T-helper 2 cell treated with Interferon-gamma antibody and Interleukin-4, amounts not matched to agents 5 μg/mL and 100 μg/mL, for 36 hours (primary cell): ENCODE data around the gene ZNF516.
A peak's percentile ranks its signal among the peaks of the same experiment; 100 is the strongest.

Experiments used
- DNase-seq: peaks from one replicate; pipeline ENCODE4 v3.0.0; 2021; ENCODE audit warnings: low spot score
- H3K27ac Mint-ChIP-seq: one replicate; pipeline ENCODE4 v1.8.0; 2021; ENCODE audit warnings: mild to moderate bottlenecking, mixed read lengths
- H3K27me3 Mint-ChIP-seq: one replicate; pipeline ENCODE4 v1.8.0; 2021; ENCODE audit warnings: low read depth, mixed read lengths
- H3K36me3 Mint-ChIP-seq: one replicate; pipeline ENCODE4 v1.8.0; 2021; ENCODE audit warnings: low read depth, mixed read lengths
- H3K4me1 Mint-ChIP-seq: one replicate; pipeline ENCODE4 v1.8.0; 2021; ENCODE audit warnings: low read depth, mixed read lengths
- H3K4me3 Mint-ChIP-seq: one replicate; pipeline ENCODE4 v1.8.0; 2022; ENCODE audit warnings: mild to moderate bottlenecking, moderate library complexity, mixed read lengths
- H3K9me3 Mint-ChIP-seq: one replicate; pipeline ENCODE4 v1.8.0; 2021; ENCODE audit warnings: mixed read lengths

ZNF516 gene

GRCh38 chr18:76499637-76500340 lies 4.7 kb upstream of the ZNF516 start:
- Mint-ChIP-seq H3K36me3 (no peaks in the 10 kb centered on the region), H3K4me1 (peaks cover 8% of the 10 kb centered on the region), H3K9me3 (no peaks in the 10 kb centered on the region), H3K4me3 (no peak overlapping the region), H3K27me3 (peaks cover 51% of the 10 kb centered on the region), H3K27ac (no peak overlapping the region)
- no peak for DNase-seq

GRCh38 chr18:76499021-76499420 lies 4.0 kb upstream of the ZNF516 start:
- no peak for DNase-seq
- H3K27me3 Mint-ChIP-seq, result peaks cover 55% of the 10 kb centered on the region

GRCh38 chr18:76498064-76498463 lies 3.0 kb upstream of the ZNF516 start:
- Mint-ChIP-seq H3K9me3 (no peaks in the 10 kb centered on the region), H3K4me3 (no peak overlapping the region), H3K27ac (no peak overlapping the region), H3K36me3 (no peaks in the 10 kb centered on the region), H3K4me1 (peaks cover 20% of the 10 kb centered on the region), H3K27me3 (peaks cover 61% of the 10 kb centered on the region)
- no peak for DNase-seq

More at GRCh38 chr18:76499021-76499420, 4.0 kb upstream of the ZNF516 start:
- Mint-ChIP-seq H3K36me3 (no peaks in the 10 kb centered on the region), H3K9me3 (no peaks in the 10 kb centered on the region), H3K27ac (no peak overlapping the region), H3K4me1 (peaks cover 12% of the 10 kb centered on the region), H3K4me3 (no peak overlapping the region)

GRCh38 chr18:76497021-76497420 lies 2.0 kb upstream of the ZNF516 start:
- Mint-ChIP-seq H3K27me3 (peaks cover 68% of the 10 kb centered on the region), H3K4me3 (peak overlapping the region; percentile 3), H3K4me1 (peaks cover 25% of the 10 kb centered on the region), H3K9me3 (no peaks in the 10 kb centered on the region), H3K36me3 (peaks cover 2% of the 10 kb centered on the region), H3K27ac (no peak overlapping the region)
- no peak for DNase-seq

- H3K4me3 Mint-ChIP-seq, result peak overlapping the region; percentile 81
- H3K27me3 Mint-ChIP-seq, result peaks cover 64% of the 10 kb centered on the region
- no peak for DNase-seq
- H3K36me3 Mint-ChIP-seq, result peaks cover 2% of the 10 kb centered on the region
- H3K4me1 Mint-ChIP-seq, result peaks cover 25% of the 10 kb centered on the region
- H3K9me3 Mint-ChIP-seq, result no peaks in the 10 kb centered on the region
- H3K27ac Mint-ChIP-seq, result peak overlapping the region; percentile 70
Measured at GRCh38 chr18:76496194-76496890, 1.3 kb upstream of the ZNF516 start.

- peak overlapping the region; percentile 55 for H3K27ac Mint-ChIP-seq
- DNase-seq, result no peak
- H3K9me3 Mint-ChIP-seq, result no peaks in the 10 kb centered on the region
- peak overlapping the region; percentile 84 for H3K4me3 Mint-ChIP-seq
- peaks cover 28% of the 10 kb centered on the region for H3K4me1 Mint-ChIP-seq
- H3K27me3 Mint-ChIP-seq, result peaks cover 68% of the 10 kb centered on the region
- peaks cover 2% of the 10 kb centered on the region for H3K36me3 Mint-ChIP-seq
Measured at GRCh38 chr18:76495435-76496193, 572 bp upstream of the ZNF516 start.

GRCh38 chr18:76494231-76495005 lies 624 bp downstream of the ZNF516 start:
- Mint-ChIP-seq H3K36me3 (peaks cover 2% of the 10 kb centered on the region), H3K27me3 (peaks cover 72% of the 10 kb centered on the region), H3K4me1 (peaks cover 28% of the 10 kb centered on the region), H3K27ac (no peak overlapping the region), H3K9me3 (no peaks in the 10 kb centered on the region), H3K4me3 (peak overlapping the region; percentile 98)
- no peak for DNase-seq

- Mint-ChIP-seq H3K4me1 (peaks cover 28% of the 10 kb centered on the region), H3K27me3 (peaks cover 75% of the 10 kb centered on the region), H3K27ac (peak overlapping the region; percentile 77), H3K36me3 (peaks cover 2% of the 10 kb centered on the region), H3K9me3 (no peaks in the 10 kb centered on the region), H3K4me3 (peak overlapping the region; percentile 98)
- DNase-seq, result no peak
Measured at GRCh38 chr18:76493213-76494161, 1.6 kb downstream of the ZNF516 start.

- peaks cover 28% of the 10 kb centered on the region for H3K4me1 Mint-ChIP-seq
- peaks cover 2% of the 10 kb centered on the region for H3K36me3 Mint-ChIP-seq
- peak overlapping the region; percentile 98 for H3K4me3 Mint-ChIP-seq
- peaks cover 76% of the 10 kb centered on the region for H3K27me3 Mint-ChIP-seq
- no peaks in the 10 kb centered on the region for H3K9me3 Mint-ChIP-seq
- peak; percentile 98 for DNase-seq
- H3K27ac Mint-ChIP-seq, result peak overlapping the region; percentile 80
Measured at GRCh38 chr18:76492669-76493212, 2.3 kb downstream of the ZNF516 start.

- peak; percentile 21 for DNase-seq
- Mint-ChIP-seq H3K27ac (peak overlapping the region; percentile 80), H3K9me3 (no peaks in the 10 kb centered on the region), H3K36me3 (peaks cover 2% of the 10 kb centered on the region), H3K27me3 (peaks cover 73% of the 10 kb centered on the region), H3K4me3 (peak overlapping the region; percentile 98), H3K4me1 (peaks cover 28% of the 10 kb centered on the region)
Measured at GRCh38 chr18:76491776-76492668, 3.0 kb downstream of the ZNF516 start.

- no peak for DNase-seq
- no peak overlapping the region for H3K27ac Mint-ChIP-seq
- H3K36me3 Mint-ChIP-seq, result peaks cover 2% of the 10 kb centered on the region
- H3K4me1 Mint-ChIP-seq, result peaks cover 28% of the 10 kb centered on the region
- no peaks in the 10 kb centered on the region for H3K9me3 Mint-ChIP-seq
- peaks cover 73% of the 10 kb centered on the region for H3K27me3 Mint-ChIP-seq
- peak overlapping the region; percentile 98 for H3K4me3 Mint-ChIP-seq
Measured at GRCh38 chr18:76491473-76491775, 3.6 kb downstream of the ZNF516 start.
